Transverse colon (tissue), 4 donors: ENCODE results near the gene ARRDC5. TPM values are rescaled to one million over a fixed set of nuclear protein-coding genes. Genes with fewer than 3 reads are reported as not detected.
"Not testable (repeated sequence)": the region's sequence is repeated elsewhere in the genome, so short reads cannot be mapped to it uniquely, and the experiment has no call there.

Source experiments
- DNase-seq: peaks from one replicate; pipeline ENCODE4 v3.0.0-alpha.2; 2019
- H3K27ac ChIP-seq, 4 donors: fragments of 200-600 bp; sonication (generic); 2 replicates each; pipeline ENCODE4 v1.5.1; 2016 to 2018; ENCODE audit warnings: inconsistent platforms in 4 of 4
- H3K27me3 ChIP-seq: fragments of 200-600 bp; sonication (generic); 2 replicates; pipeline ENCODE4 v1.5.1; 2017; ENCODE audit warnings: inconsistent platforms
- H3K36me3 ChIP-seq, 4 donors: fragments of 200-600 bp; sonication (generic); 2 replicates each; pipeline ENCODE4 v1.5.1; 2017 to 2019; ENCODE audit warnings: inconsistent platforms in 4 of 4
- H3K4me1 ChIP-seq, 4 donors: fragments of 200-600 bp; sonication (generic); 2 replicates each; pipeline ENCODE4 v1.5.1; 2017 to 2020; ENCODE audit warnings: inconsistent platforms in 4 of 4
- H3K4me3 ChIP-seq, 4 donors: fragments of 200-600 bp; sonication (generic); 1 replicate in 1 of 4; 2 replicates in 3 of 4; pipeline versions ENCODE4 v1.5.1 to v1.6.1; 2017 to 2019; ENCODE audit warnings: inconsistent platforms in 4 of 4
- H3K9me3 ChIP-seq, 2 donors: fragments of 200-600 bp; sonication (generic); 2 replicates each; pipeline ENCODE4 v1.5.1; 2017 to 2019; ENCODE audit warnings: inconsistent platforms in 2 of 2
- CTCF ChIP-seq, 5 experiments: fragments of 200-600 bp in 3 of 5; fragments of 450-650 bp in 2 of 5; sonication (generic) in 3 of 5; IDR thresholded peaks; 1 replicate in 2 of 5; 2 replicates in 3 of 5; pipeline ENCODE4 v1.5.1; 2016 to 2017; ENCODE audit warnings: antibody characterized with exemption in 5 of 5, inconsistent platforms in 3 of 5, mild to moderate bottlenecking in 2 of 5, moderate library complexity in 1 of 5
- EP300 ChIP-seq: sonication (generic); formaldehyde crosslinking; IDR thresholded peaks from one replicate; pipeline ENCODE4 v1.6.1; 2017; ENCODE audit warnings: antibody characterized with exemption, low read depth
- POLR2A ChIP-seq: fragments of 450-650 bp; IDR thresholded peaks from one replicate; pipeline ENCODE4 v1.6.1; 2016; ENCODE audit warnings: antibody characterized with exemption, mild to moderate bottlenecking, moderate library complexity
- POLR2AphosphoS5 ChIP-seq, 3 donors: sonication (generic); formaldehyde crosslinking; IDR thresholded peaks; one replicate each; pipeline ENCODE4 v1.6.1; 2016; ENCODE audit warnings: antibody characterized with exemption in 3 of 3
- WGBS, 2 donors: methylation state at CpG; one replicate each; pipeline ENCODE4 v1.1.5; 2018; ENCODE audit warnings: low coverage in 1 of 2; 5-methylcytosine and 5-hydroxymethylcytosine counted together
- in situ Hi-C, 4 donors: fragments of 200-750 bp; cut with MboI; loops; one replicate each; pipeline versions ENCODE4 v1.15.0 to v1.15.1; 2017; ENCODE audit warnings: low sequenced_read_pairs in 3 of 4, low pct_ligation_motif_present in 1 of 4, low pct_unique_long_range_greater_than_20kb in 1 of 4
- intact Hi-C: fragments of 100-400 bp; cut with DNase I; formaldehyde crosslinking; loops from one replicate; pipeline ENCODE4 v1.15.1; 2023; ENCODE audit warnings: low total_unique reads
- total RNA-seq, 4 donors: library from RNA; depleted of rRNA; stranded (reverse); fragments of >200 nt; gene quantifications; one replicate each; pipeline ENCODE4 v1.1.0, GENCODE V29; 2016

The ARRDC5 gene
- total RNA-seq, result 1 to 10 TPM in 1 of 4 donors, not detected in 3; 1.3 TPM

GRCh38 chr19:4902796-4903195 is at the start of gene ARRDC5:
TSS of gene ARRDC5 (minus strand) at chr19:4902896. CDS start at chr19:4902825, 71 bp downstream.
- Histone ChIP-seq H3K9me3 (no peaks in the 10 kb centered on the region), H3K27me3 (no peaks in the 10 kb centered on the region), H3K27ac (no peak within 1 kb of the TSS), H3K4me1 (no peaks in the 10 kb centered on the region), H3K36me3 (no peaks in the 10 kb centered on the region), H3K4me3 (no peak within 1 kb of the TSS)
- TF ChIP-seq CTCF (IDR thresholded peaks at IDR 0.05) (no peak), EP300 (no peak), POLR2A (no peak), POLR2AphosphoS5 (IDR thresholded peaks at IDR 0.05) (no peak)
- 85% methylated on average over 7 of the region's 7 CpGs; no CpG with 5 or more reads in 1 of the 2 donors for WGBS, 2 donors
- DNase-seq, result no peak
- intact Hi-C loops, result no loop called here
- in situ Hi-C loops, result loop anchor here in 1 of 4 donors (25.0 kb wide), 1 partner anchor 90 kb away; no protein-coding TSS in a partner anchor

DNA sequence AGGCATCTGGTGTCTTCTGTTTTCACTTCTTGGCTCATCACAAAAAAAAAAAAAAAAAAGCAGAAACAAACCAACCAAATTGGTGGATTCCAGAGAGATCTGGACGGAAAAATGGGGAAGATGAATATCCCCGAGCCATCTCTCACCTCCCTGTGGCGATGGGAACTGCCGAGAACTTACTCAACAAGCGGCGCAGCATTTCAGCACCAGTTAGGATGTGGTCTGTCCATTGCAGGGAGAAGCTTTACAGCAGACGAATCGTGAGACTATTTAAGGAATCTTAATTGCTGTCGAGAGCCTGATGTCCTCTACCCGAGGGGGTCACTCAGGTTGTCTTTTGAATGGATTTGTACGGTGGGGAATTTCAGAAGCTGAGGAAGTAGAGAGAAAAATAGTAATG is 49.0 kb upstream of the ARRDC5 start:
- no peak overlapping the region for H3K27ac ChIP-seq
- no peak overlapping the region for H3K4me3 ChIP-seq
- H3K36me3 ChIP-seq, result no peaks in the 10 kb centered on the region
- in situ Hi-C loops, result no loop called here
- H3K4me1 ChIP-seq, result no peaks in the 10 kb centered on the region
- WGBS, 2 donors, result 90% methylated on average over 11 of the region's 11 CpGs; no CpG with 5 or more reads in 1 of the 2 donors
- H3K9me3 ChIP-seq, result no peaks in the 10 kb centered on the region
- intact Hi-C loops, result no loop called here
- H3K27me3 ChIP-seq, result no peaks in the 10 kb centered on the region
- DNase-seq, result no peak
- TF ChIP-seq POLR2AphosphoS5 (IDR thresholded peaks at IDR 0.05) (no peak), POLR2A (no peak), CTCF (IDR thresholded peaks at IDR 0.05) (no peak), EP300 (no peak)

DNA sequence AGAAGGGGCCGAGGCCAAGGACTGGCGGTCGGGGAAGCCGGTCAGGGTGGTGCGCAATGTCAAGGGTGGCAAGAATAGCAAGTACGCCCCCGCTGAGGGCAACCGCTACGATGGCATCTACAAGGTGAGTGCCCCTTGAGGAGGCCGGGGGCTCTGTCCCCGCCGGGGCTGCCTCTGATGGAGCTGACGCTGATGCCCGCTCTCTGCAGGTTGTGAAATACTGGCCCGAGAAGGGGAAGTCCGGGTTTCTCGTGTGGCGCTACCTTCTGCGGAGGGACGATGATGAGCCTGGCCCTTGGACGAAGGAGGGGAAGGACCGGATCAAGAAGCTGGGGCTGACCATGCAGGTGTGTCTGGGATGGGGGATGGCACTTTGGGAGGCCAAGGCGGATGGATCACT is 48.0 kb upstream of the ARRDC5 start:
- not testable (repeated sequence) for H3K27me3 ChIP-seq
- 93 to 100% methylated on average over 1 to 23 of the region's 23 CpGs for WGBS, 2 donors

DNA sequence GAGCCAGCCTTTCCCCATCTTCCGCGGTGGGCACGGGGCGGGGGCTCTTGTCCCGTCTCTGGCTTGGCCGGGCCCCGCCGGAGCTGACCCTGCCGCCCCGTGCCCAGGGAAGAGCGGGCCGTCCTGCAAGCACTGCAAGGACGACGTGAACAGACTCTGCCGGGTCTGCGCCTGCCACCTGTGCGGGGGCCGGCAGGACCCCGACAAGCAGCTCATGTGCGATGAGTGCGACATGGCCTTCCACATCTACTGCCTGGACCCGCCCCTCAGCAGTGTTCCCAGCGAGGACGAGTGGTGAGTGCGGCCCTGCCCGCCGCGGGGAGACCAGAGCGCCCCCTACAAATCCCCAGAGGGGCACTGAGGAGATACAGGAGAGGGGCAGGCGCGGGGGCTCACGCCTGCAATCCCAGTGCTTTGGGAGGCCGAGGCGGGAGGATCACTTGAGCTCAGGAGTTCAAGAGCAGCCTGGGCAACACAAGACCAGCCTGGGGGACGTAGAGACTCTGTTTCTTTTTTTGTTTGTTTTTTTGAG is 39.0 kb upstream of the ARRDC5 start:
- DNase-seq, H3K4me1 ChIP-seq, in situ Hi-C loops, H3K9me3 ChIP-seq, H3K36me3 ChIP-seq, H3K27me3 ChIP-seq, H3K27ac ChIP-seq, H3K4me3 ChIP-seq, intact Hi-C loops: not testable (repeated sequence)
- 94% methylated on average over 35 of the region's 35 CpGs; no CpG with 5 or more reads in 1 of the 2 donors for WGBS, 2 donors

More for the DNA sequence above, 48.0 kb upstream of the ARRDC5 start:
- DNase-seq, H3K36me3 ChIP-seq, H3K4me1 ChIP-seq, H3K4me3 ChIP-seq, H3K9me3 ChIP-seq, in situ Hi-C loops, intact Hi-C loops, H3K27ac ChIP-seq: not testable (repeated sequence)

DNA sequence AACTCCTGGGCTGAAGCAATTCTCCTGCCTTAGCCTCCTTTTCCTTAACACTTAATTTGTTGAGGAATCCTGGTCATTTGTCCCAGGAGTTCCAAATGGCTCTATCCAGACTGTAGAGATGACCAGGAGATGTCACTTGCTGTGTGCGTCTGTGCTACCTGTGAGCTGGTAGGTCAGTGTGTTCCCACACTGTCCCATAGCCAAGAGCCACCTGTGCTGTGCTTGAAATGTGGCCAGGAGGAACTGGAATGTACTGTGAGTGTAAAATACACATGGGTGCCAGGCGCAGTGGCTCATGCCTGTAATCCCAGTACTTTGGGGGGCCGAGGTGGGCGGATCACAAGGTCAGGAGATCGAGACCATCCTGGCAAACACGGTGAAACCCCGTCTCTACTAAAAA is 36.8 kb upstream of the ARRDC5 start:
- no peaks in the 10 kb centered on the region for H3K9me3 ChIP-seq
- no peaks in the 10 kb centered on the region for H3K27me3 ChIP-seq
- H3K4me3 ChIP-seq, result no peak overlapping the region
- in situ Hi-C loops (no loop called here), intact Hi-C loops (no loop called here)
- no peaks in the 10 kb centered on the region for H3K4me1 ChIP-seq
- WGBS, 2 donors, result 93 to 94% methylated on average over 5 to 7 of the region's 7 CpGs
- TF ChIP-seq CTCF (IDR thresholded peaks at IDR 0.05) (no peak), POLR2A (no peak), POLR2AphosphoS5 (IDR thresholded peaks at IDR 0.05) (no peak), EP300 (no peak)
- no peak for DNase-seq
- H3K27ac ChIP-seq, result no peak overlapping the region
- no peaks in the 10 kb centered on the region for H3K36me3 ChIP-seq

GRCh38 chr19:4938461-4938860 is 35.8 kb upstream of the ARRDC5 start:
- H3K4me3 ChIP-seq, H3K27ac ChIP-seq, intact Hi-C loops, H3K4me1 ChIP-seq, in situ Hi-C loops, H3K36me3 ChIP-seq, H3K27me3 ChIP-seq, DNase-seq, H3K9me3 ChIP-seq: not testable (repeated sequence)
- WGBS, 2 donors, result 93 to 95% methylated on average over 4 of the region's 4 CpGs
